Fibroblast of lung (primary cell): ENCODE measurements around the gene CDH6.

Experiments
- EZH2 ChIP-seq: IDR thresholded peaks from 2 replicates; pipeline ENCODE4 v1.5.1; 2012; ENCODE audit warnings: low read length, control low read depth, mild to moderate bottlenecking; ENCODE audit errors: missing control alignments
- TF ChIP-seq, protein P1 (sequence below), 2 donors: IDR thresholded peaks in 1 of 2; conservative IDR thresholded peaks in 1 of 2; 1 replicate in 1 of 2; 2 replicates in 1 of 2; pipeline ENCODE4 v1.5.1; 2011 to 2012; ENCODE audit warnings: low read length in 2 of 2, control low read depth in 1 of 2, inconsistent platforms in 1 of 2, low read depth in 1 of 2, mild to moderate bottlenecking in 1 of 2

DNA sequence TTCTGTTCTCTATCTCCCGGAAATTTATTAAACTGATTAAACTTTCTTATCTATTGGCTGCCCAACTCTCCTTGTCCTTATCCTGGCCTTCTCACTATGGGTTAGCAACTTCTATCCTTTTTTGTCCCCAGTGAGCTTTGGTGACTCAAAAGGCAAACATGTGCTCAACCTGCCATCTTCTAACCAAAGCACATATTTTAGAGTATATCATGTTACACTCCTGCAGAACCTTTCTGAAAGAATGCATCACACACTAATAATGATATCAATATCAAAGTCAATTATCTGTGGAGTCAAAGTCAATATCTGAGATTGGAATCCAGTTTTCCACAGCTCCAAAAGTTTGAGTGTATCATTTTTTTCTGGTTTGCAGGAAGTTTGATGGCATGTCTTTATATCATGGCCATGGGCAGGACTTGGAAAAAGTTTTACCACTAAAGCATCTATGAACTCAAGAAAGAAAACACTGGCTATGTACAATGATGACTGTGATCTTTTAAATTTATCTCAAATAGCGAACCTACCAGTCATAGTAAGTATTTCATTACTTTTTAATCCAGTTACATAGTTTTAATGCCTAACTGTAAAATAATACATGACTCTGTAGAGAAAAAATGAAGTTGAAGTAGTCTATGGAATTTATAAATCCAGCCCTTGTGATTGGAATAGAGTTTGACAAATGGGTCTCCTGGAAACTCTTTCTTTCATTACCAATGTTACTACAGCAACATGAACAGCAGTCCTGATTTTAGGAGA is 171.6 kb downstream of the CDH6 start:
- TF ChIP-seq, protein P1, sequence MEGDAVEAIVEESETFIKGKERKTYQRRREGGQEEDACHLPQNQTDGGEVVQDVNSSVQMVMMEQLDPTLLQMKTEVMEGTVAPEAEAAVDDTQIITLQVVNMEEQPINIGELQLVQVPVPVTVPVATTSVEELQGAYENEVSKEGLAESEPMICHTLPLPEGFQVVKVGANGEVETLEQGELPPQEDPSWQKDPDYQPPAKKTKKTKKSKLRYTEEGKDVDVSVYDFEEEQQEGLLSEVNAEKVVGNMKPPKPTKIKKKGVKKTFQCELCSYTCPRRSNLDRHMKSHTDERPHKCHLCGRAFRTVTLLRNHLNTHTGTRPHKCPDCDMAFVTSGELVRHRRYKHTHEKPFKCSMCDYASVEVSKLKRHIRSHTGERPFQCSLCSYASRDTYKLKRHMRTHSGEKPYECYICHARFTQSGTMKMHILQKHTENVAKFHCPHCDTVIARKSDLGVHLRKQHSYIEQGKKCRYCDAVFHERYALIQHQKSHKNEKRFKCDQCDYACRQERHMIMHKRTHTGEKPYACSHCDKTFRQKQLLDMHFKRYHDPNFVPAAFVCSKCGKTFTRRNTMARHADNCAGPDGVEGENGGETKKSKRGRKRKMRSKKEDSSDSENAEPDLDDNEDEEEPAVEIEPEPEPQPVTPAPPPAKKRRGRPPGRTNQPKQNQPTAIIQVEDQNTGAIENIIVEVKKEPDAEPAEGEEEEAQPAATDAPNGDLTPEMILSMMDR (conservative IDR thresholded peaks at IDR 0.05 in 1 of 2, IDR thresholded peaks at IDR 0.05 in 1 of 2; ENCODE audit: low read depth in 1 of 2, low read length in 2 of 2) = no peak
- TF ChIP-seq EZH2 = no peak
